GM12891 (cell line): Measurements from ENCODE around the gene PCK1.

Experiments
- PAX5 ChIP-seq: IDR thresholded peaks from 2 replicates; pipeline ENCODE4 v1.6.1; 2011; ENCODE audit warnings: low read length, moderate library complexity, mild to moderate bottlenecking; ENCODE audit not compliant: insufficient read depth, severe bottlenecking
- POLR2A ChIP-seq: IDR thresholded peaks from 2 replicates; pipeline ENCODE4 v1.6.1; 2011; ENCODE audit warnings: low read depth, low read length, control low read depth
- POLR2AphosphoS5 ChIP-seq: IDR thresholded peaks from 2 replicates; pipeline ENCODE4 v1.6.1; 2011; ENCODE audit warnings: low read depth, low read length, control low read depth
- POU2F2 ChIP-seq: IDR thresholded peaks from 2 replicates; pipeline ENCODE4 v1.6.1; 2011; ENCODE audit warnings: low read depth, mild to moderate bottlenecking, control low read depth, low read length, moderate library complexity
- SPI1 ChIP-seq: IDR thresholded peaks from 2 replicates; pipeline ENCODE4 v1.6.1; 2011; ENCODE audit warnings: low read depth, low read length, control low read depth
- TAF1 ChIP-seq: IDR thresholded peaks from 2 replicates; pipeline ENCODE4 v1.6.1; 2011; ENCODE audit warnings: low read depth, low read length, control low read depth

GRCh38 chr20:57605878-57606277 is 45.0 kb downstream of the PCK1 start:
- no peak for TF ChIP-seq POLR2A
- no peak for TF ChIP-seq POLR2AphosphoS5
- no peak for TF ChIP-seq TAF1
- TF ChIP-seq SPI1 = no peak
- TF ChIP-seq PAX5 = no peak
- no peak for TF ChIP-seq POU2F2
